ENCODE data around the gene NPHP3.

NPHP3 gene

GRCh38 chr3:132654721-132655120 is 67.5 kb downstream of the NPHP3 start:
- ATAC-seq = no peak
- TF ChIP-seq ARNTL (CRISPR knock-in tag; IDR thresholded peaks at IDR 0.05; ENCODE audit: borderline replicate concordance, low read depth) = no peak
- no peak for TF ChIP-seq BACH2 (CRISPR knock-in tag; IDR thresholded peaks at IDR 0.05; ENCODE audit: borderline replicate concordance)
- no peak for TF ChIP-seq TOX (CRISPR knock-in tag; IDR thresholded peaks at IDR 0.05; ENCODE audit: borderline replicate concordance)
- no peak for TF ChIP-seq CSDC2 (CRISPR knock-in tag; IDR thresholded peaks at IDR 0.05)
- no peak for TF ChIP-seq TSHZ2 (CRISPR knock-in tag; IDR thresholded peaks at IDR 0.05)

GRCh38 chr3:132654190-132654589 is 68.0 kb downstream of the NPHP3 start:
- peak; percentile 74 for TF ChIP-seq ZFP3 (CRISPR knock-in tag; IDR thresholded peaks at IDR 0.05)
- TF ChIP-seq ESRRG (CRISPR knock-in tag; IDR thresholded peaks at IDR 0.05) = peak; percentile 95
- no peak for TF ChIP-seq RARB (CRISPR knock-in tag; IDR thresholded peaks at IDR 0.05)
- peak; percentile 85 for TF ChIP-seq PATZ1 (CRISPR knock-in tag; IDR thresholded peaks at IDR 0.05; ENCODE audit: borderline replicate concordance)
- no peak for TF ChIP-seq TOX (CRISPR knock-in tag; IDR thresholded peaks at IDR 0.05; ENCODE audit: borderline replicate concordance)
- peak; percentile 97 for TF ChIP-seq ISL1 (CRISPR knock-in tag; IDR thresholded peaks at IDR 0.05)
- no peak for TF ChIP-seq ZFP30 (CRISPR knock-in tag; IDR thresholded peaks at IDR 0.05)
- TF ChIP-seq OSR1 (CRISPR knock-in tag; IDR thresholded peaks at IDR 0.05) = no peak
- TF ChIP-seq TSHZ2 (CRISPR knock-in tag; IDR thresholded peaks at IDR 0.05) = peak; percentile 20; the same call in 1 of the 2 replicates
- TF ChIP-seq CSRNP3 (CRISPR knock-in tag; IDR thresholded peaks at IDR 0.05) = peak; percentile 84; the same call in 1 of the 2 replicates
- no peak; the same call in 1 of the 2 replicates for TF ChIP-seq POU6F1 (CRISPR knock-in tag; IDR thresholded peaks at IDR 0.05; ENCODE audit: borderline replicate concordance, low read depth)
- TF ChIP-seq PPARA (CRISPR knock-in tag; IDR thresholded peaks at IDR 0.05; ENCODE audit: borderline replicate concordance) = no peak
- TF ChIP-seq CREB5 (CRISPR knock-in tag; IDR thresholded peaks at IDR 0.05; ENCODE audit: low read depth) = peak; percentile 85
- TF ChIP-seq CSDC2 (CRISPR knock-in tag; IDR thresholded peaks at IDR 0.05) = no peak
- peak; percentile 68; the same call in 1 of the 2 replicates for TF ChIP-seq ZNF565 (CRISPR knock-in tag; conservative IDR thresholded peaks at IDR 0.05; ENCODE audit: low read depth)
- TF ChIP-seq ARNTL (CRISPR knock-in tag; IDR thresholded peaks at IDR 0.05; ENCODE audit: borderline replicate concordance, low read depth) = no peak
- TF ChIP-seq ZNF70 (CRISPR knock-in tag; IDR thresholded peaks at IDR 0.05) = no peak
- peak; percentile 19; the same call in 1 of the 2 replicates for TF ChIP-seq SNAI2 (CRISPR knock-in tag; IDR thresholded peaks at IDR 0.05)
- TF ChIP-seq TCF4 (CRISPR knock-in tag; IDR thresholded peaks at IDR 0.05; ENCODE audit: borderline replicate concordance) = no peak
- no peak; the same call in 1 of the 2 replicates for TF ChIP-seq ZNF8 (CRISPR knock-in tag; IDR thresholded peaks at IDR 0.05)
- TF ChIP-seq ZC3H10 (CRISPR knock-in tag; IDR thresholded peaks at IDR 0.05) = no peak
- peak; percentile 74 for TF ChIP-seq GLIS3 (CRISPR knock-in tag; IDR thresholded peaks at IDR 0.05)
- no peak for TF ChIP-seq BACH2 (CRISPR knock-in tag; IDR thresholded peaks at IDR 0.05; ENCODE audit: borderline replicate concordance)
- ATAC-seq = no peak

All from SK-N-SH treated with all-trans-retinoic acid at 6 μM for 48 hours (cell line).